K562 (cell line): ENCODE results near the gene SCYL1. TPM values are rescaled to one million over a fixed set of nuclear protein-coding genes. Genes with fewer than 3 reads are reported as not detected.

Experiments
- ATAC-seq: fragments of 200-7000 bp; cut with Tn5 transposase; 3 replicates; pipeline ENCODE4 v1.9.1; 2020; ENCODE audit warnings: moderate library complexity
- BruUV-seq: library from RNA; stranded (reverse); fragments of 400-500 nt; replicated peaks from 2 replicates; lab custom pipeline; 2021; lab: Mats Ljungman, UMichigan
- CTCF ChIA-PET: fragments of 300-600 bp; formaldehyde crosslinking; extraction: SDS; loops from one replicate; lab custom pipeline; 2021; ENCODE audit warnings: low intra/inter-chr PET ratio; lab: Yijun Ruan, JAX
- POLR2A ChIA-PET: fragments of 300-600, 350-650 bp; sonication (Branson Sonifier 250); formaldehyde crosslinking; extraction: SDS; loops from one replicate; lab custom pipeline; 2021; ENCODE audit warnings: antibody characterized with exemption, inconsistent platforms; lab: Yijun Ruan, JAX
- DNase-seq, 4 experiments: peaks; one replicate each; pipeline versions ENCODE4 v3.0.0 to v3.0.0-alpha.2; 2011 to 2018; ENCODE audit warnings: low spot score in 3 of 4, mixed read lengths in 3 of 4; ENCODE audit errors: extremely low read depth in 1 of 4
- FAIRE-seq: peaks from 2 replicates; lab custom pipeline; 2011; peaks lifted over from hg19 to GRCh38; lab: Jason Lieb, UNC
- H2AFZ ChIP-seq: 2 replicates; pipeline ENCODE4 v1.6.0; 2011; ENCODE audit warnings: low read depth, low read length, control low read depth, inconsistent platforms
- H3K27ac ChIP-seq: fragments of 200-600 bp; 3 replicates; pipeline ENCODE4 v1.8.0; 2011; ENCODE audit warnings: low read depth, mild to moderate bottlenecking, control low read depth, inconsistent platforms, low read length, moderate library complexity, mixed read lengths; ENCODE audit errors: extremely low read depth
- H3K27me3 ChIP-seq, 2 experiments: fragments of 300-600 bp in 1 of 2; 2 replicates in 1 of 2; 3 replicates in 1 of 2; pipeline versions ENCODE4 v1.6.0 to v1.8.0; 2011; ENCODE audit warnings: inconsistent platforms in 2 of 2, low read length in 2 of 2, mild to moderate bottlenecking in 1 of 2, mixed read lengths in 1 of 2, moderate library complexity in 1 of 2; ENCODE audit not compliant: control insufficient read depth in 2 of 2, insufficient read depth in 2 of 2
- H3K36me3 ChIP-seq: fragments of 300-600 bp; 3 replicates; pipeline ENCODE4 v1.8.0; 2011; ENCODE audit warnings: mild to moderate bottlenecking, low read length, inconsistent platforms; ENCODE audit not compliant: control insufficient read depth, insufficient read depth
- H3K4me1 ChIP-seq, 2 experiments: fragments of 200-600 bp in 1 of 2; replicated peaks in 1 of 2; 2 replicates in 1 of 2; 3 replicates in 1 of 2; pipeline versions ENCODE4 v1.5.1 to v1.8.0; 2011; ENCODE audit warnings: inconsistent platforms in 2 of 2, low read length in 2 of 2, mild to moderate bottlenecking in 1 of 2, mixed read lengths in 1 of 2, moderate library complexity in 1 of 2; ENCODE audit not compliant: control insufficient read depth in 2 of 2, insufficient read depth in 2 of 2
- H3K4me2 ChIP-seq: 2 replicates; pipeline ENCODE4 v1.6.1; 2011; ENCODE audit warnings: low read length, control low read depth, inconsistent platforms, mixed read lengths; ENCODE audit not compliant: insufficient read depth
- H3K4me3 ChIP-seq: fragments of 200-600 bp; sonication (generic), shearing (Covaris generic); 2 replicates; pipeline ENCODE4 v1.5.1; 2016; ENCODE audit warnings: control low read depth, inconsistent platforms
- H3K79me2 ChIP-seq: fragments of 200-600 bp; 3 replicates; pipeline ENCODE4 v1.8.0; 2011; ENCODE audit warnings: low read length, inconsistent platforms; ENCODE audit not compliant: control insufficient read depth, insufficient read depth
- H3K9ac ChIP-seq, 2 experiments: 2 replicates each; pipeline versions ENCODE4 v1.6.0 to v1.6.1; 2011; ENCODE audit warnings: low read depth in 2 of 2, low read length in 2 of 2, control low read depth in 1 of 2, inconsistent platforms in 1 of 2, mild to moderate bottlenecking in 1 of 2, mixed read lengths in 1 of 2; ENCODE audit not compliant: insufficient read depth in 1 of 2
- H3K9me1 ChIP-seq: one replicate; pipeline ENCODE4 v1.6.0; 2011; ENCODE audit warnings: inconsistent platforms, mild to moderate bottlenecking, low read length, moderate library complexity; ENCODE audit not compliant: control insufficient read depth, insufficient read depth
- H3K9me3 ChIP-seq: replicated peaks from 2 replicates; pipeline ENCODE4 v1.5.1; 2011; ENCODE audit warnings: low read depth, low read length, inconsistent platforms; ENCODE audit not compliant: control insufficient read depth, insufficient read depth
- H4K20me1 ChIP-seq: replicated peaks from 2 replicates; pipeline ENCODE4 v1.6.1; 2011; ENCODE audit warnings: low read length, inconsistent platforms, mixed read lengths; ENCODE audit not compliant: control insufficient read depth, insufficient read depth
- CUX1 ChIP-seq: fragments of 200-800 bp; sonication (Bioruptor generic); IDR thresholded peaks from 2 replicates; pipeline ENCODE4 v1.6.1; 2016; ENCODE audit warnings: missing genetic modification characterization, missing compliant biosample characterization
- NR2F6 ChIP-seq: fragments of 450-650 bp; formaldehyde crosslinking; IDR thresholded peaks from 2 replicates; pipeline ENCODE4 v1.4.0; 2020; ENCODE audit warnings: mild to moderate bottlenecking
- POLR2A ChIP-seq: fragments of 450-650 bp; conservative IDR thresholded peaks from 2 replicates; pipeline ENCODE4 v1.6.1; 2016
- POLR3G ChIP-seq: IDR thresholded peaks from 2 replicates; pipeline ENCODE4 v1.6.1; 2011; ENCODE audit not compliant: insufficient read length, insufficient replicate concordance; ENCODE audit errors: extremely low read depth
- PTTG1 ChIP-seq: fragments of 450-650 bp; IDR thresholded peaks from 2 replicates; pipeline ENCODE4 v1.6.1; 2016; ENCODE audit warnings: low read depth, mild to moderate bottlenecking, missing genetic modification characterization, missing compliant biosample characterization
- RBFOX2 ChIP-seq: fragments of 200-400 bp; formaldehyde crosslinking; IDR thresholded peaks from 2 replicates; pipeline ENCODE4 v1.6.1; 2017; ENCODE audit warnings: low read depth, mild to moderate bottlenecking, low read length, moderate library complexity
- SP1 ChIP-seq: sonication (generic); formaldehyde crosslinking; IDR thresholded peaks from 2 replicates; pipeline ENCODE4 v1.8.1; 2022; ENCODE audit warnings: mild to moderate bottlenecking, missing genetic modification reagents
- WGBS: fragments of 100-300 bp; shearing (Covaris generic); methylation state at CpG from one replicate; pipeline ENCODE4 v1.1.6; 2016; ENCODE audit warnings: low coverage, mixed read lengths; ENCODE audit not compliant: insufficient coverage; ENCODE audit errors: missing lambda C conversion rate; 5-methylcytosine and 5-hydroxymethylcytosine counted together
- in situ Hi-C: fragments of 300-500 bp; cut with MboI; formaldehyde crosslinking; loops from 4 replicates; pipeline ENCODE4 v1.15.0; 2018; ENCODE audit warnings: inconsistent platforms, mixed read lengths
- intact Hi-C: fragments of 100-400 bp; cut with micrococcal nuclease; formaldehyde crosslinking; loops from 2 replicates; pipeline ENCODE4 v1.14.2; 2022
- polyA plus RNA-seq, 8 experiments: library from polyadenylated mRNA; depleted of rRNA in 4 of 8; stranded (reverse) in 5 of 8; unstranded in 3 of 8; fragments of >200 nt; fragmentation: Nextera tagmentation in 2 of 8; fragmentation: Illumina TruSeq in 1 of 8; extraction: Ambion mirVana in 2 of 8; extraction: Trizol in 1 of 8; gene quantifications; 2 replicates each; pipeline versions ENCODE4 v1.2.1 to v1.2.3, GENCODE V29; 2011 to 2014; ENCODE audit warnings: inconsistent platforms in 1 of 8, missing spikeins in 1 of 8
- total RNA-seq, 7 experiments: library from RNA; depleted of rRNA in 6 of 7; stranded (reverse); fragments of >200 nt in 6 of 7; fragmentation: Illumina TruSeq in 2 of 7; extraction: Trizol in 2 of 7; gene quantifications; 2 replicates each; pipeline versions ENCODE4 v1.2.1 to v1.2.3, GENCODE V29; 2011 to 2021; ENCODE audit warnings: low replicate concordance in 1 of 7

The SCYL1 gene
- total and polyA plus RNA-seq, 9 of the 15 experiments (the other 6 are each of a cell fraction or from before 2014, with no cell fraction given), result 1.9 to 145 (median 57.6) TPM

- H4K20me1 ChIP-seq, result 0 out of 2 replicates have a peak, but pooled peaks cover 7% of the 10 kb centered on the region
- H3K36me3 ChIP-seq, result peaks cover 52% of the 10 kb centered on the region; the same call in 2 of the 3 replicates
- ChIA-PET POLR2A (interaction anchor here (0.6 to 6.5 kb wide), 7 partner anchors 9 to 102 kb away, joined by 3 to 48 read pairs (median 4); partner anchors contain the start of genes MALAT1 and NEAT1), CTCF (no interaction called here)
- peaks cover 37 to 39% of the 10 kb centered on the region in 2 experiments for H3K4me1 ChIP-seq
- H3K9me3 ChIP-seq, result no peaks in the 10 kb centered on the region
- no TSS peak for BruUV-seq
- ATAC-seq, result no peak
- no peak for DNase-seq
- H3K4me3 ChIP-seq, result no peak overlapping the region
- intact Hi-C loops, result loop anchor here (5.0 kb wide), 1 partner anchor 46 kb away; the partner anchor contains the start of genes FAM89B and ZNRD2
- 100% methylated on average over 7 of the region's 8 CpGs for WGBS
- FAIRE-seq, result no peak
- no peak overlapping the region for H2AFZ ChIP-seq
- peak overlapping the region in 1 of 2 experiments; percentile 94; a peak in 2 of 4 replicates for H3K9ac ChIP-seq
- H3K9me1 ChIP-seq, result peaks cover 4% of the 10 kb centered on the region
- 0 out of 2 replicates have a peak, but pooled peaks have one; percentile 2 for TF ChIP-seq RBFOX2
- no peak for TF ChIP-seq POLR3G
- H3K79me2 ChIP-seq, result peaks cover 26% of the 10 kb centered on the region
- no peaks in the 10 kb centered on the region for H3K27me3 ChIP-seq
- in situ Hi-C loops, result no loop called here
- H3K27ac ChIP-seq, result no peak overlapping the region
- H3K4me2 ChIP-seq, result no peak overlapping the region
Measured at GRCh38 chr11:65526744-65527143, 1.9 kb downstream of the SCYL1 start.

GRCh38 chr11:65528819-65529350, 4.0 kb downstream of the SCYL1 start:
- Histone ChIP-seq H3K79me2 (peaks cover 26% of the 10 kb centered on the region), H3K4me1 (peaks cover 15 to 38% of the 10 kb centered on the region in 2 experiments), H3K4me3 (no peak overlapping the region), H3K9ac (peak overlapping the region in 1 of 2 experiments; percentile 50; a peak in 2 of 4 replicates), H2AFZ (no peak overlapping the region), H3K4me2 (no peak overlapping the region), H3K27ac (no peak overlapping the region), H3K9me3 (no peaks in the 10 kb centered on the region), H4K20me1 (0 out of 2 replicates have a peak, but pooled peaks cover 7% of the 10 kb centered on the region), H3K9me1 (peaks cover 4% of the 10 kb centered on the region), H3K36me3 (peaks cover 69% of the 10 kb centered on the region; the same call in 2 of the 3 replicates), H3K27me3 (no peaks in the 10 kb centered on the region)
- FAIRE-seq (no peak), ATAC-seq (no peak), DNase-seq (no peak)
- no TSS peak for BruUV-seq
- CTCF ChIA-PET, result no interaction called here
- intact Hi-C loops, result loop anchor here (5.0 kb wide), 1 partner anchor 43 kb away; the partner anchor contains the start of genes FAM89B and ZNRD2
- in situ Hi-C loops, result no loop called here
- POLR2A ChIA-PET, result interaction anchor here (5.7 to 6.5 kb wide), 2 partner anchors 30 to 105 kb away, joined by 36 to 47 read pairs; partner anchors contain the start of genes MALAT1 and NEAT1
- WGBS, result 92% methylated on average over 12 of the region's 12 CpGs
- peak; percentile 42; the same call in 1 of the 2 replicates for TF ChIP-seq RBFOX2
- peak; percentile 5; the same call in 1 of the 2 replicates for TF ChIP-seq POLR2A
- TF ChIP-seq NR2F6 (CRISPR knock-in tag), result no peak
- TF ChIP-seq PTTG1 (tag), result no peak
- TF ChIP-seq CUX1 (CRISPR knock-in tag), result no peak
- TF ChIP-seq SP1 (CRISPR knock-in tag), result no peak
